GM21360 (cell line): ENCODE results near the gene HS3ST3A1.

ENCODE experiments used
- ATAC-seq: cut with Tn5 transposase; IDR thresholded peaks from one replicate; pipeline ENCODE4 v1.9.1; 2021; ENCODE audit warnings: mild to moderate bottlenecking, moderate library complexity; ENCODE audit not compliant: unreplicated experiment

HS3ST3A1 gene

GRCh38 chr17:13598353-13599167 is 3.2 kb downstream of the HS3ST3A1 start:
- ATAC-seq: no peak

- no peak for ATAC-seq
Observed at GRCh38 chr17:13597723-13598347, 3.9 kb downstream of the HS3ST3A1 start.

- no peak for ATAC-seq
Observed at GRCh38 chr17:13596241-13596923, 5.3 kb downstream of the HS3ST3A1 start.

- no peak for ATAC-seq
Observed at GRCh38 chr17:13595599-13595899, 6.2 kb downstream of the HS3ST3A1 start.

- ATAC-seq: no peak
Observed at GRCh38 chr17:13594762-13595598, 6.7 kb downstream of the HS3ST3A1 start.

GRCh38 chr17:13594310-13594709 is 7.4 kb downstream of the HS3ST3A1 start:
- no peak for ATAC-seq

- ATAC-seq: no peak
Observed at GRCh38 chr17:13593757-13594156, 8.0 kb downstream of the HS3ST3A1 start.

GRCh38 chr17:13593021-13593751 is 8.5 kb downstream of the HS3ST3A1 start:
- no peak for ATAC-seq

GRCh38 chr17:13592427-13592826 is 9.3 kb downstream of the HS3ST3A1 start:
- no peak for ATAC-seq

GRCh38 chr17:13590441-13590840 is 11.3 kb downstream of the HS3ST3A1 start:
- ATAC-seq: no peak

GRCh38 chr17:13589658-13590057 is 12.1 kb downstream of the HS3ST3A1 start:
- no peak for ATAC-seq

- ATAC-seq: no peak
Observed at GRCh38 chr17:13587487-13588338, 14.0 kb downstream of the HS3ST3A1 start.

GRCh38 chr17:13584701-13585080 is 17.0 kb downstream of the HS3ST3A1 start:
- ATAC-seq: no peak

- ATAC-seq: no peak
Observed at GRCh38 chr17:13583996-13584700, 17.6 kb downstream of the HS3ST3A1 start.

- no peak for ATAC-seq
Observed at GRCh38 chr17:13582776-13583547, 18.8 kb downstream of the HS3ST3A1 start.

- ATAC-seq: no peak
Observed at GRCh38 chr17:13581925-13582324, 19.8 kb downstream of the HS3ST3A1 start.

GRCh38 chr17:13580790-13581189 is 20.9 kb downstream of the HS3ST3A1 start:
- ATAC-seq: no peak
